ENCODE measurements around the gene CNKSR3.

GRCh38 chr6:154509421-154510143 lies 903 bp downstream of the CNKSR3 start:
- TF ChIP-seq CTCF (IDR thresholded peaks at IDR 0.05): peak in 1 of 4 experiments; percentile 4
- TF ChIP-seq POLR2A (IDR thresholded peaks at IDR 0.05): no peak

Measured in uterus (tissue), 2 donors.